Measurements from ENCODE around the gene C10orf90.

The C10orf90 gene

DNA sequence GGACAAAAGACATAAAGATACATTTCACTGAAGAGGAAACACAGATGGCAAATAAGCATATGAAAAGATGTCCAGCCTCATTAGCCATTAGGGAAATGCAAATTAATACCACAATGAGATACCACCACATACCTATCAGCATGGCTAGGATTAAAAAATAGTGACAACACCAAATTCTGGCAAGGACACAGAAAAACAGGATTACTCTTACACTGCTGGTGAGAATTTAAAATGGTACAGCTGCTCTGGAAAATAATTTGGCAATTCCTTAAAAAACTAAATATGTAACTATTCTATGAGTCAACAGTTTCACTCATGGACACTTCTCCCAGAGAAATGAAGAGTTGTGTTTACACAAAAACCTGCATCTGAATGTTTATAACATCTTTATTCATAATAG lies 121.1 kb downstream of the C10orf90 start:
- DNase-seq (ENCODE audit: low spot score) (no peak), FAIRE-seq (no peak)

DNA sequence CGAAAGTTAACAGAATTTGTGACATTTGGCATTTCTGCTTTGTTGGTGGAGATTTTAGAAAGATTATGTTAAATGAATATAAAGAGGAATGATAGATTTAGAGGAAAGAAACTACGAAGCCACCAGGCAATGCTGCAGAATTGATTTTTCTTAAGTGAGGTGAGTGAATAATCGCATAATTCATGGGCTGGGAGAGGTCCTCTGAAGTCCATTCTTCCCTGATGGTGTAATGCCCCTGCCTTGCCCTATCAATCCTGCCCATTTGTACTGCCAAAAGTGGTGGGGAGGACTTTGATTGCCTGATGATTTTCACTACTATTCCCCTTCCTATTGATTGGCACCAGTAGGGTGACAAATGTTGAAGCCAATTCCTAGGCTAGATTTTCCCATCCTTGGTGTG lies 125.9 kb downstream of the C10orf90 start:
- FAIRE-seq (no peak), DNase-seq (ENCODE audit: low spot score) (no peak)

DNA sequence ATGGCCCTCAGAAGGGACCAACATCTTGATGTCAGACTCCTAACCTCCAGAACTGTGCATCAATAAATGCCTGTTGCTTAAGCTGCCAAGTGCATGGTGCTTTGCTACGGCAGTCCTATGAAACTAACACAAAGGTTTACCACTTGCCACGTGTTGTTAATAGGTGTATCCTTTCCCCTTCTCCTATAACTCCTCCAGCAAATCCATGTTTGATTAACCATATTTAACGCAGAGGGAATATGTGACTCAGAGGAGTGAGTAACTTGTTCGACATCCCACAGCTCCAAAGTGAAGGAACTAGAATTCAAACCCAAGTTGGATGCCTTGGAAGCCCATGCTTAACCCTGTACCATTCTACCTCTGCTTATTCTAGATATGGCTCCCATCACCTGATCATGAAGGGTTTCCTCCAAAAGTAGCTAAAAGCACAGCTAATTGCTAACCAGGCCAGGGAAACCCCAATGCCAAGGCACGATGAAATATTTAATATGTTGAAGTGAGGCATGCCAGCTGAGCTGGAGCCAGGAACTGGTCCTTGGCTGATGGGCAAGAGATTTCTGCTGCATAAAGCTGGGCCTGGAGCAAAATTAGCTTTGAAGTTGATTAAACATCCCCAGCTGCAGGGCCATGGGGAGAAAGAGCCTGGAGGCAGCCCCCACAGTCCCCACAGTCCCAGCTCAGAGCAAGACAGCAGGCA lies 131.9 kb downstream of the C10orf90 start:
- no peak for DNase-seq (ENCODE audit: low spot score)
- no peak for FAIRE-seq

DNA sequence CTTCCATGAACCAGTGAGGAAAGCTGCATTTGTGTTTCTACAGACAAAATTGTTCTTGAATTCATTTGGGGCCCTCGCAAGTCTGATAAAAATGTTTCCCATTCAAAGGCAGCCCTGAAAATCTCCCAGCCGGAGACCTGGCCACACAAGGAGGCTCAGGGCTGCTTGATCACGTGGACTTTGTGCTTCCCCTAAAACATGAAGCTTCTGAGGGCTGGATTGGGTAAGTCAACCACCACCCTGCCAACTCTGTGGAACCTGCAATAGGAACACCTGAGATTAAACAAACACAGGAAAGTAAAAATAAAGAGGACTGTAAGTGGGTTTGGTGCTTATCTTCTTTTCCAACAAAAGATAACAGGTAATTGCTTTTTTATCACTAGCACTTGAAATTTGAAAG lies 133.8 kb downstream of the C10orf90 start:
- FAIRE-seq = no peak
- DNase-seq (ENCODE audit: low spot score) = no peak

DNA sequence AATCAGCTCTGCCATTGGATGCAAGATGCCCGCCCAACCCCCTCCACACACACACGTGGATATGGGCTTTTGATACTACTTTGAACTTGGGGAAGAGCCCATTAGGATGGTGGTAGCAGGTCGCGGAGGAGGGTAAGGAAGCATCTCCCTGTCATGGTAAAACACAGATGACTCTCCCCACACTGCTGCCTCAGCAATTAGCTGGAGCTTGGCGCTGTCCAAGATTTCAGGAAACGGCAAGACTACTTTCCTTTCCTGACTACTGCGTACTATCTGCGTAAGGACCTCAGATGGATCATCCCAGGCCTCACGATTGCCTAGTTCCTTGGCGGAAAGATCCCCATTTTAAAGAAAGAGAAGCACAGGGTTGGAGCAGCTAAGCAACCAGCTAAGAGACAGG lies 134.3 kb downstream of the C10orf90 start:
- DNase-seq (ENCODE audit: low spot score) (no peak), FAIRE-seq (no peak)

DNA sequence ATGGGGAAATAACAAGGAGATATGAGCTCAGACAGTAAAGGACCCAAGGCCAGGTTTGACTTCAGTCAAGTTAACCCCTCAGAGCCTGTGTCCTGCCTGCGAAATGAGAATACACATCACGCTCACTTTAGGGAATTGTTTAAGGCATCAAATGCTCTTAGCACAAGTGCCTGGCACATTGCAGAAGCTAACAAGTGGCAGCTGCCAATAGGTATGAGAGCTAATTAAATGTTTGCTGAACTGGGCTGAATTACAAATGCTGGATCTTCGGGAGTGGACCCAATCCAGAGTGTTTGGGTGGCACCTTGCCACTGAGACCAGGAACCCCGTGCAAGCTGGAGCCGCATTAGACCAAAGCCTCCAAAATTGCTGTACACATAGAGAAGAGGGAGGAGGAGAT lies 136.8 kb downstream of the C10orf90 start:
- FAIRE-seq = no peak
- DNase-seq (ENCODE audit: low spot score) = no peak

DNA sequence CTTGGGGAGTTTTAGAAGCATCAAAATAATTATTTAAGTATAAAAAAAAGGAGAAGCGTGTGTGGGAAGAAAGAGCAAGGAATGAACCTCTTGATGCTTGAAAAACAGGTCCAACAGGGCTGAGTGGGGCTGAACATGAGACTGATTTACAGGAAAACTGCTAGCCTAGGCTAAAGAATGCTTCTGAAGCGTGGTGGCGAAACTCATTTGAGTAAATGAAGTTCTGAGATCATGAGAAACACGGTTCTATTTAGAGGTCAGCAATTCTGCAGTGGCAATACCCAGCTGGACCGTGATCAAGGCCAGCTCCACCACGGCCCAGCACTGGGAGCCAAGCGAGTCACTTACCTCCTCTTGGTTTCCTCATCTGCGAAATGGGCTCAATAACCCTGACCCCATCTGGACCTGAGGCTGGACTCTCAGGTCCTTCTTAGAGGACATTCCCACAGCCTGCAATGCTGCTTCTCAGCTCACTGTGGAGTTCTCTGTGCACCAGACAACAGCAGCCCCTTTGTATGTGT lies 142.1 kb downstream of the C10orf90 start:
- no peak for FAIRE-seq
- DNase-seq (ENCODE audit: low spot score) = no peak

DNA sequence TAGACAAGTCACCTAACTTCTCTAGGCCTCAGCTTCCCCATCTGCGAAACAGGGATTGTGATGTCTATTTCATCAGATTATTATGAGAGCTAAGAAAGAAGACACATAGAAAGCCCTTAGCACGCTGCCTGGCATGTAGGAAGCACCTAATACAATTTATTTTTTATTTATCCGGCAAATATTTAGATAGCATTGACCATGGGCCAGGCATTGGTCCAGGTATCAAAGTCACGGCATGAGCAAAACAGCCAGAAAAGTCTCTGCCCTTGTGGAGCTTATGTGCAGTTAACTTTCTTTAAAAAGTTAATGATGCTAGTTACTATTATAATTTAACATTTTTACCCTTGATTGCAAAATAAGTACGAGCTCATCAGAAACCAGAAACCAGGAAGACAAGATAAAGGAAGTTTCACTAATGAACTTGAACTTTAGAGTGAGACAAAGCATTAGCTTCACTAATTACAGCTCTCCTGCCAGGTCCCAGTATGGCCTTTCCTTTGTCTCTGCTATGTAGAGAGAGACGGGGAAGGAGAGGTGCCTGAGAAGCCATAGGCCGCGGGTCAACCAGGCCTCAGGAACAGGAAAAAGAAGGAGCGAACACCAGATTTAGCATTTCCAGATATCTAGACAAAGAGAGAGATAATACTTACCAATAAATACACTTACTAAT lies 142.7 kb downstream of the C10orf90 start:
- DNase-seq (ENCODE audit: low spot score) = no peak
- FAIRE-seq = no peak

DNA sequence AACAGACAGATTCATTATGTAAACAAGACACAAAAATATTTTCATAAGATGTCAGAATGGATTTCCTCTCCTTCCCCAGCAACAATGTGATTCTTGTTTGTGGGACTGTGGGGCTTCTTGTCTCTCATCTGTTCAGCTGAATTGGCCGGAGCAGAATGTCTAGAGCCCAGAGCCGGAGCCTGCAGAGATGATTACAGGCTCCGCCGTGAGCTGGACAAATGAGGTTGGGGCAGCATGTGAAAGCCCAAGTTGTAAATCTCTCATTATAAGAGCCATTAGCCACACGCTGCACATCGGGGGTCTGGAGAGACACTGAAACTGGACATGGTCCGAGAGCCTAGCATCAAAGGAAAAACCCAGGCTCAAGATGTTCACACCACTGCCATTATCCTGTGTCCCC lies 145.2 kb downstream of the C10orf90 start:
- DNase-seq (ENCODE audit: low spot score) (no peak), FAIRE-seq (no peak)

DNA sequence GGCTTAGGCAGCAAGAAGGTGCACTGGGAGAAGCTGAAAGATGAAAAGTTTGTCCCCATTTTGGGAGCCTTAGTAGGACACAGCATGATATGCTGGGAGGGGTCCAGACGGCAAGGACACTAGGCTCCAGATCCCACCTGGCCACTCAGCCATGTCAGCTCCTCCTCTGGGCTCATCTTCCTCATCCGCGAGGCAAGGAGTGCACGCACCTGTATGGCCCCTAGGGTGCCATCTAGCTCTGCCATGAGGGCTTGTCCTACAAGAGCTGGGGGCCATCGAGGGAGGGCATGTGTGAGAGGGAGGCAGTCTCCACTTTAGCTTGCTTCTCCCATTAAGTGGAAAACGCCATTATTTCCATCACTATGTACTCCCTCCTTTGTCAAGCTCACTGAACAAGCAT lies 146.0 kb downstream of the C10orf90 start:
- FAIRE-seq (no peak), DNase-seq (ENCODE audit: low spot score) (no peak)

DNA sequence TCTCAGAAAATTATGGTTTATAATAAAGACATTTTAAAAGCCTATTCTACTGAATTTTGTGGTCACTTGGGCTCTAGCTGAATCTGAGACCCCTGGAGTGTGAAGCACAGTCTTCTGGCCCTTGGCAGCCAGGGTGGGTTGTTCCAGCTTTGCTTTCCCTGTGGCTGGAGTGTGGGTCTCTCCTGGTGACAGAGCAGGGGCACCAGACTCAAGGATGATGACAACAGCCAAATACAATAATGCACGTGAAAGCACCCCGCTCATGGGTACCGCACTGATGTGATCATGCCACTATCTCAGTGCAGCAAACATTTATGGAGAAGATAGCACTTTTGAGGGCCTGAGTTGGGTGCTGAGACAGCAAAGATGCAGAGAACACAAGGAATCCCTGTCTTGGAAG lies 147.4 kb downstream of the C10orf90 start:
- FAIRE-seq (no peak), DNase-seq (ENCODE audit: low spot score) (no peak)

DNA sequence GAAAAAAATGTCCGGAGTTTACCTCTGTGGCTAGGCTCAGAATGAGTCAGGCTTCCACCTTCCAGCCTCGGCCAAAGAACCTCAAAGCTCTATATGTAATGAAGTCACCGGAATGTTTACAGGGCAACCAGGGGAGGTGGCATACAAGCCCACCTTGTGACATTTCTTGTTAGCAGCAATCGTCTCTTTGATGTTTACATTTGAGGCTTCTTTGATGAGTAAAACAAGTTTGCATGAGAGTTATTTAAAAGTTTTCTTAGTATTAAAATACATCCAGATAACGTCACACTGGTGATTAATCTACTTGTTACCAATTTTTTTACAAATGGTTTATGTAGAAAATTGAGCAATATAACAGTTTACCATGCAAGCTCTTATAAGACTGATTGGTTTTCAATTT lies 149.1 kb downstream of the C10orf90 start:
- FAIRE-seq (no peak), DNase-seq (ENCODE audit: low spot score) (peak; percentile 64)

DNA sequence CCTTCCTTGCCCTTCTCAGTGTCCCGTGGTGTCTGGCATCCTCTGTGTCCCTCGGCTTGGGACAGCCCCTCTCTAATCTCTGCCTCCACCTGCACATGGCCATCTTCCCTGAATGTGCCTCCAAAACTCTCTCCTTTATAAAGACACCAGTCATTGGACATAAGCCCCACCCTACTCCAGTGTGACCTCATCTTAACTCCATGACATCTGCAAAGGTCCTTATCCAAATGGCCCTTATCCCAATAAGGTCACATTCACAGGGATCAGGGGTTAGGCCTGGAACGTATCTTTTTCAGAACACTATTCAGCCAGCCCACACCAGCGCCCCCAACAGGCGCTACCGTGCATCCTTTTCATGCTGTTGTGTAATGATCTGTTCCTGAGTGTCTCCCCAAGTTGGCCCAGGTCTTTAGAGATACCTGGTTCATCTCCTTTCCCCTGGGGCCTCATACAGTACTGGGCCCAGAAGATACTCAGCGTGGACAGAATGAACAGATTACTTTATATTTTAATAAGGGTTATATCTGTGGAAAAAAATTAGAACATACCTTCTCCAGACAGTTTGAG lies 149.7 kb downstream of the C10orf90 start:
- no peak for FAIRE-seq

DNA sequence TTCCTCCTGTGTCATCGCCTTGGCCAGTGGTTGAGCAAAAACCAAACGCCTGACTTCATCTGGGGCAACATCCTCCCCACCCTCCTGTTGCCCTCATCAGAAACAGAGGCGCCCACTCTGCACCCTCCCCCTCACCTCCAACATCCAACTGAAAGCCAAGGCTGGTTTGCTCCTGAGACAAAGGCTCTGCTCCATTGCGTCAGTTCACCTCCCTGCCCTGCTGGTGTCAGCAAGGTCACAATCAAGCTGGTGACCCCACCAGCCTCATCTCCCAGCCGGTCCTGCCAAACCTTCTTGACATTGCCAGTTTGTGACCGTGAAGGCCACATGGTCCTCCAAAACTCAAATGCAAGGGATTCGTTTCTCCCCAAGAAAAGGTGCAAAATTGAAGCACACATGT lies 150.5 kb downstream of the C10orf90 start:
- no peak for DNase-seq (ENCODE audit: low spot score)
- FAIRE-seq = no peak

More for the DNA sequence above, 149.7 kb downstream of the C10orf90 start:
- DNase-seq (ENCODE audit: low spot score) = no peak

DNA sequence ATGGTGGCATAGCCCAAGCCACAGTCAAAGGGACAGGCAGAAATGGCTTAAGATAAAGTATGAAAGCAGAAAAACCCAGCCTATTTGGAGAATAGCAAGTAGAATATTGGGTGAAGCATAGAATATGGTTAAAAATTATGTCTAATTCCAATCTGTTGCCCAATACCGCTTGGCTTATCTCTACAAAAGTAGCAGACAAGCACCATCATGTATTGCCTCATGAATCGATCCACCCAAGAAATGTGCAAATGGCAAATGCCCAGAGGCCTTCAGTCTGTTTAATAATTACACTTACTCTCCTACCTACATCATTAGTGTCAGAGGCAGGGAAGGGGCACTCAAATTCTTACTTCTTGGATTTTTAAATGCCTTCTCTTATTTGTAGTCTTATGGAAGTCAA lies 151.3 kb downstream of the C10orf90 start:
- FAIRE-seq = no peak

DNA sequence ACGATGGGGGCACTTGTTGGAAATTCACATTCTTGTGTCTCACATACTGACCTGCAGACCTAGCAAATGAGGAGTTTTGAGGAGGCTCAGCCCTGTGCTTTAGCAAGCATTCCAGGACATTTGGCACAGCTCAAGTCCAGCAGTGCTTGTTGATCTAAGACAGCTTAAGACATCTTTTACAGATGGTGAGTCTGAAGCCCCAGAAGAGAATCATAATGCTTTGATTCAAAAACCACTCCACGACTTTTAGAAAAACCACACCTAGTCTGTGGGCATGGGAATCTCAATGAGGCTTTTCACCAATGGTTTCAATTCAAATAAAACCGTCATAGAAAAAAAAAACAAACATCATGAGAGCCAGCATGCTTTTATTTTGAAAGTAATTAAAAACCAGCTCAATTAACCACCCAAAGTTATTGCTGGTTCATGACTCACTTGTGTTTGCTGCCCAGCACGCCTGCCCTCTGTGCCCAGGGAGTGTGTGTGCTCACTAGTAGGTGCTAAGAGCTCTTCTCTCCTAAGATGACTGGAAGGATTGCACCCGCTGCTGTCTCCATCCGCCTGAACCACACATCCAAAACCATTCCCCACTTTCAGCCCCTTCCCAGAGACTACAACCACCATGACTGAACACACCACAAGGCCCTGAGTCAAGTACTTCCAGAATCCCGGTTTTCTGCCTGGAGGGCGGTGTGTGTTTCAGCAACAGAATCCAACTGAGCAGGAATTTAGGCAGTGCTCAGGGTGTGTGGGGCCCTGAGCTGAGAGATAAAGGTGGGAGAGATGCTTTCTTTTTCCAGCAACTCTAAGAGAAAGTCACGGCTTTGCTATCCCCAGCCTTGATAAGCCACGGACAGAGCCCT lies 152.0 kb downstream of the C10orf90 start:
- FAIRE-seq (no peak), DNase-seq (ENCODE audit: low spot score) (no peak)

More for the DNA sequence above, 151.3 kb downstream of the C10orf90 start:
- no peak for DNase-seq (ENCODE audit: low spot score)

DNA sequence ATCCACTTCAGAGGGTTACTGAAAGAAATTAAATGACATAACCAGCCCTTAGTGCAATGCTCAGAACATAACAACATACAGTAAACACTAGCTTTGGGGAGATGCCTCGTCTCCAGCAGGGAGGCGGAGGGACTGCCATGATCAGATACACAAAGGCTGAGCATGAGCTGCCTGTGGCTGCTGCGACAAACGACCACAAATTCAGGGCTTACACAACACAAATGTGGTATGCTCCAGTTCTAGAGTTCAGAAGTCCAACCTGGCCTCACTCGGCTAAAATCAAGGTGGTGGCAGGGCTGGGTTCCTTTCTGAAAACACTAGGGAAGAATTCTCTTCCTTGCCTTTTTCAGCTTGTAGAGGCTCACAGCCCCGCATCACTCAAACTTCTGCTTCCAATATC lies 154.0 kb downstream of the C10orf90 start:
- DNase-seq (ENCODE audit: low spot score) (no peak), FAIRE-seq (no peak)

DNA sequence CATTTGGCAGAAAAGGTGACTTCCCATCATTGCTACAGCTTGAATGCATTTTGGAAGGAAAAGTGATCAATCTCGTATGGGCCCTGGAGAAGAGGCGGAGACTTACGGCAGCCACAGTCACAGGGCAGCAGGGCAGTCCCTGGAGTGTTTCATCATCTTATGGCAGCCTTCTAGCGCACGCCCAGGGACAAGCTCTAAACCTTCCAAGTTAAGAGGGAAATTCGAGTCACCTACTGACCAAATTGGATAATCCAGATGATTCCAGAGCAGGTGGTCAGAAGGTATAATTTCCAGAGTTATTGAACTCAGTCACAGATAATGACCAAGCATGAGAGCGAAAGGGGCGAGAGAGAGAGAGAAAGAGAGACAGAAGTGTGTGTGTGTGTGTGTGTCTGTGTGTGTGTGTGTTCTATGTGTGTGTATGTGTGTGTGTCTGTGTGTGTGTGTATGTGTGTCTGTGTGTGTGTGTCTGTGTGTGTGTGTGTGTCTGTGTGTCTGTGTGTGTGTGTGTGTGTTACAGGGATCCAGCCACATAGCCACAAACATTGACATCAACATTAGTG lies 158.5 kb downstream of the C10orf90 start:
- DNase-seq (ENCODE audit: low spot score) (no peak), FAIRE-seq (peak; percentile 55)

DNA sequence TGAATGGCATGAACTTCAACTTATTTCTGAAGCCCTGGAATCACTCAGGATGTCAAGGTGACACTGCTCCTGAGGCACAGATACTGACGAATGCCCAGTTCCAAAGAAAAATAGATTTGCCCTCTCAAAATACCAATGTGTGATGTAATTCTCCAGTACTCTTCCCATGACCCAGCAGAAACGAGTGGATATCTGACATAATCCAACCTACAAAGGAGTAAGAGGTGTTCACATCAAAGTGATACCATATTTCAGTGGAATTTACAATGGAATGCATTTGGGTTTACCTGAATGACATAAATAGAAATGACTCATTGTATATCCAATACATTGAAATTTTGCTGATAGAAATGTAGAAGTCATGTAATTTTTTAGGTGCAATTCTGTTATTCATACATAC lies 161.3 kb downstream of the C10orf90 start:
- FAIRE-seq (no peak), DNase-seq (ENCODE audit: low spot score) (no peak)

DNA sequence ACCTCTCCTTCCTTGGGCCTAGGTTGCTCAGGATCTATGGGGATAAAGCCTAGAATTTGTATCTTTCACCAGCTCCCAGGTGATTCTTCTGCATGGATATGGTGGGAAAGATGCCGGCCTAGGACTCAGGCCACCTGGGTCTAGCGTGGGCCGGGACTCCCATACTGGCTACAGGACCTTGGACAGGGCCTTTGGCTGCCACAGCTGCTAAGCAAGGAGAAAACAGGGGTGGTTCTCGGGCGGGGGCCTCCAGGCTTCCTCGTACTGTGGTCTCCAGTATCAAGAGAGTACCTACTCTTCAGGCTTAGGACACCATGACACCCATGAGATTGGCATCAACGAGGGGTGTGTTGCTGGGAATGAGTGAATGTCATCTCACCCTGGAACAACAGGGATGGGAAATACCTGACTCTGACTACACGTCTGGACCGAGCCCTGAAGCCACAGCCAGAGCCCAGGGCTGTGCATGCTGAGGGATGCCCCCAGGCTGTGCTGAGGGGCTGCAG lies 161.9 kb downstream of the C10orf90 start:
- no peak for FAIRE-seq
- DNase-seq (ENCODE audit: low spot score) = peak; percentile 27

DNA sequence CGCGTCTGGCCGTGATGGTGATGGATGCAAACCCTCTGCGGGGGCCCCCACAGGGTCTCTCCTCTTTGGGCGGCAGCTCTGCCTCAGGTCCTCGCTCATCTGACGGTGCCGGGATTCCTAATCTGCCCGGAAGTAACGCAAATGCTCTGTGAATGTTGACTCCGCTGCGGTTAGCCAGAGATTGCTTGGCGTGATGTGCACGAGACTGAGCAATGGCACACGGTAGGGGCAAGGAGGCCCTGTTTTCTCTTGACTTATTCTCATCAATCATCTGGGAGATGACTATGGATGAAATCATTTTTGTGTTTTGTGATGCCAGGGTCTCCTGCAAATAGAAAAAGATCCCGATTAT lies 165.8 kb downstream of the C10orf90 start:
- DNase-seq (ENCODE audit: low spot score) = no peak

More for the DNA sequence above, 165.8 kb downstream of the C10orf90 start:
- FAIRE-seq = no peak

Data from urothelium cell line (cell line).